Thyroid gland (tissue), 4 donors: ENCODE measurements around the gene EZR.

Experiments used
- CTCF ChIP-seq, 6 experiments: fragments of 200-600 bp in 3 of 6; fragments of 450-650 bp in 3 of 6; sonication (generic) in 3 of 6; IDR thresholded peaks; one replicate each; pipeline ENCODE4 v1.5.1; 2016 to 2019; ENCODE audit warnings: antibody characterized with exemption in 6 of 6, mild to moderate bottlenecking in 2 of 6, inconsistent platforms in 1 of 6, moderate library complexity in 1 of 6
- POLR2A ChIP-seq, 2 donors: fragments of 450-650 bp; IDR thresholded peaks; one replicate each; pipeline ENCODE4 v1.6.1; 2017; ENCODE audit warnings: antibody characterized with exemption in 2 of 2, mild to moderate bottlenecking in 2 of 2, moderate library complexity in 1 of 2

- TF ChIP-seq CTCF (IDR thresholded peaks at IDR 0.05) (no peak), POLR2A (IDR thresholded peaks at IDR 0.05) (no peak)
Measured at GRCh38 chr6:158865769-158866168, 46.6 kb upstream of the EZR start.
